Loucy (cell line): ENCODE measurements around the gene NFIX.
A peak's percentile ranks its signal among the peaks of the same experiment; 100 is the strongest.

Experiments
- H2AFZ ChIP-seq: fragments of 200-600 bp; sonication (generic); 2 replicates; pipeline ENCODE4 v1.6.0; 2016; ENCODE audit warnings: antibody characterized with exemption, mild to moderate bottlenecking, low read length, moderate library complexity
- H3F3A ChIP-seq: fragments of 200-600 bp; 2 replicates; pipeline ENCODE4 v1.6.0; 2016; ENCODE audit warnings: antibody characterized with exemption, low read depth, mild to moderate bottlenecking
- H3K27me3 ChIP-seq: fragments of 200-600 bp; sonication (generic); 2 replicates; pipeline ENCODE4 v1.6.1; 2014; ENCODE audit warnings: low read length, mild to moderate bottlenecking; ENCODE audit not compliant: insufficient read depth, poor library complexity, severe bottlenecking
- H3K36me3 ChIP-seq: fragments of 200-600 bp; sonication (generic); 2 replicates; pipeline ENCODE4 v1.6.1; 2016; ENCODE audit warnings: low read length; ENCODE audit not compliant: insufficient read depth
- H3K4me1 ChIP-seq: fragments of 200-600 bp; sonication (generic); 2 replicates; pipeline ENCODE4 v1.5.1; 2014; ENCODE audit warnings: low read length, mild to moderate bottlenecking; ENCODE audit not compliant: insufficient read depth, poor library complexity, severe bottlenecking
- H3K4me2 ChIP-seq: fragments of 200-600 bp; sonication (generic); 2 replicates; pipeline ENCODE4 v1.6.0; 2014; ENCODE audit warnings: antibody characterized with exemption, low read length, low read depth, mild to moderate bottlenecking; ENCODE audit not compliant: poor library complexity, severe bottlenecking
- H3K4me3 ChIP-seq: fragments of 200-600 bp; sonication (generic); 2 replicates; pipeline ENCODE4 v1.5.1; 2014; ENCODE audit warnings: low read length, mild to moderate bottlenecking, mixed read lengths; ENCODE audit not compliant: poor library complexity, severe bottlenecking
- H3K79me2 ChIP-seq: fragments of 200-600 bp; sonication (generic); 2 replicates; pipeline ENCODE4 v1.6.1; 2014; ENCODE audit warnings: low read length; ENCODE audit not compliant: insufficient read depth
- H3K9ac ChIP-seq: fragments of 200-600 bp; sonication (generic); 2 replicates; pipeline ENCODE4 v1.6.0; 2014; ENCODE audit warnings: mild to moderate bottlenecking, low read depth, low read length, moderate library complexity; ENCODE audit not compliant: poor library complexity, severe bottlenecking
- H3K9me2 ChIP-seq: fragments of 200-600 bp; sonication (generic); replicated peaks from 2 replicates; pipeline ENCODE4 v1.6.1; 2016; ENCODE audit warnings: low read depth, low read length, mixed read lengths
- H3K9me3 ChIP-seq: fragments of 200-600 bp; sonication (generic); 2 replicates; pipeline ENCODE4 v1.6.1; 2014; ENCODE audit warnings: mild to moderate bottlenecking, antibody characterized with exemption, low read length, low read depth; ENCODE audit not compliant: insufficient read depth
- H4K20me1 ChIP-seq: fragments of 200-600 bp; sonication (generic); 2 replicates; pipeline ENCODE4 v1.6.0; 2014; ENCODE audit warnings: antibody characterized with exemption, low read length, mild to moderate bottlenecking; ENCODE audit not compliant: insufficient read depth, poor library complexity, severe bottlenecking
- EZH2phosphoT487 ChIP-seq: fragments of 200-600 bp; IDR thresholded peaks from 2 replicates; pipeline ENCODE4 v1.6.1; 2018; ENCODE audit warnings: antibody characterized with exemption, mild to moderate bottlenecking, moderate library complexity, borderline replicate concordance
- TF ChIP-seq, protein P1 (sequence below): fragments of 200-600 bp; sonication (generic); conservative IDR thresholded peaks from 2 replicates; pipeline ENCODE4 v1.5.1; 2014; ENCODE audit warnings: mild to moderate bottlenecking, antibody characterized with exemption, low read length

NFIX gene

DNA sequence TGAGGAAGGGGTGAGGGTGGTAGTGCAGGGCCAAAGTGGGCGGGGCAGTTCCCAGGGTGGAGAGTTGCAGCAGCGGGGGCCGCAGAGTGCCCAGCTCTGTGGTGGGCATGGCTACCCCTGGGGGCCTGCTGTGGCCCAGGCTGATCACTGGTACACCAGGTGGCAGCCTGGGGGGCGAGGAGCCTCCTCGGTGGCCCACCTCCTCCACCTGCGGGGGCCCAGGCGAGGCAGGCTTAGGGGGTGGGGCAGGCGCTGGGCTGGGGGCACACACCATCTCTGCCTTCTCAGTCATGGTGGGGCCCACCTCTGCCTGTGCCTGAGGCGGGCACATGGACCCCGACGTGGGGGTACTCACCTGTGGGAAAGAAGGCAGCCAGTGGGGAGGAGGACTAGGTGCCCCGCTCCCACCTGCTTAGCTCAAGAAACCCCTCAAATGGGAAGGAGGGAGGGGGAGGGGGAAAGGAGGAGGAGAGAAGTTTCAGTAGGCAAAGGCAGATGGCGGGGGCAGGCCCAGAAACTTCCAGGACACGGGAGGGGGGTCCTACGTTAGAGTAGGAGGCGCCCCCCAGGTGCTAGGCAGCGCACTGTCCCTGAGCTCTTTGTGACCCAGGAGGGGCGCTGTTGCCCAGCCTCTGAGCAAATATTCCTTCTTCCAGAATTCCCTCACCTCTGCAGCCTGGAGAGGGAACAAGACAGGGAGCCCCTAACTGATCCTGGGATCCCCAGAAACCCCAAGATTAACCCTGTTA lies 105.7 kb downstream of the NFIX start:
- Histone ChIP-seq H3K9me2 (no peaks in the 10 kb centered on the region), H3K9ac (peak overlapping the region; percentile 100), H3K4me3 (peak overlapping the region; percentile 94), H2AFZ (no peak overlapping the region), H3K4me1 (peaks cover 23% of the 10 kb centered on the region), H3F3A (peaks cover 31% of the 10 kb centered on the region), H3K27me3 (peaks cover 39% of the 10 kb centered on the region), H3K36me3 (peaks cover 30% of the 10 kb centered on the region), H4K20me1 (peaks cover 59% of the 10 kb centered on the region), H3K79me2 (peaks cover 84% of the 10 kb centered on the region), H3K9me3 (no peaks in the 10 kb centered on the region), H3K4me2 (peak overlapping the region; percentile 93)
- TF ChIP-seq, protein P1, sequence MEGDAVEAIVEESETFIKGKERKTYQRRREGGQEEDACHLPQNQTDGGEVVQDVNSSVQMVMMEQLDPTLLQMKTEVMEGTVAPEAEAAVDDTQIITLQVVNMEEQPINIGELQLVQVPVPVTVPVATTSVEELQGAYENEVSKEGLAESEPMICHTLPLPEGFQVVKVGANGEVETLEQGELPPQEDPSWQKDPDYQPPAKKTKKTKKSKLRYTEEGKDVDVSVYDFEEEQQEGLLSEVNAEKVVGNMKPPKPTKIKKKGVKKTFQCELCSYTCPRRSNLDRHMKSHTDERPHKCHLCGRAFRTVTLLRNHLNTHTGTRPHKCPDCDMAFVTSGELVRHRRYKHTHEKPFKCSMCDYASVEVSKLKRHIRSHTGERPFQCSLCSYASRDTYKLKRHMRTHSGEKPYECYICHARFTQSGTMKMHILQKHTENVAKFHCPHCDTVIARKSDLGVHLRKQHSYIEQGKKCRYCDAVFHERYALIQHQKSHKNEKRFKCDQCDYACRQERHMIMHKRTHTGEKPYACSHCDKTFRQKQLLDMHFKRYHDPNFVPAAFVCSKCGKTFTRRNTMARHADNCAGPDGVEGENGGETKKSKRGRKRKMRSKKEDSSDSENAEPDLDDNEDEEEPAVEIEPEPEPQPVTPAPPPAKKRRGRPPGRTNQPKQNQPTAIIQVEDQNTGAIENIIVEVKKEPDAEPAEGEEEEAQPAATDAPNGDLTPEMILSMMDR: peak; percentile 84
- no peak for TF ChIP-seq EZH2phosphoT487

GRCh38 chr19:13101590-13102415 lies 106.5 kb downstream of the NFIX start:
- Histone ChIP-seq H3K79me2 (peaks cover 82% of the 10 kb centered on the region), H3K4me1 (peaks cover 20% of the 10 kb centered on the region), H3K27me3 (peaks cover 38% of the 10 kb centered on the region), H3F3A (peaks cover 32% of the 10 kb centered on the region), H3K9me3 (no peaks in the 10 kb centered on the region), H3K4me2 (peak overlapping the region; percentile 93), H3K9ac (peak overlapping the region; percentile 100), H2AFZ (no peak overlapping the region), H3K9me2 (no peaks in the 10 kb centered on the region), H4K20me1 (peaks cover 51% of the 10 kb centered on the region), H3K4me3 (peak overlapping the region; percentile 94), H3K36me3 (peaks cover 30% of the 10 kb centered on the region)
- TF ChIP-seq, protein P1: peak; percentile 30; the same call in 1 of the 2 replicates
- no peak for TF ChIP-seq EZH2phosphoT487

DNA sequence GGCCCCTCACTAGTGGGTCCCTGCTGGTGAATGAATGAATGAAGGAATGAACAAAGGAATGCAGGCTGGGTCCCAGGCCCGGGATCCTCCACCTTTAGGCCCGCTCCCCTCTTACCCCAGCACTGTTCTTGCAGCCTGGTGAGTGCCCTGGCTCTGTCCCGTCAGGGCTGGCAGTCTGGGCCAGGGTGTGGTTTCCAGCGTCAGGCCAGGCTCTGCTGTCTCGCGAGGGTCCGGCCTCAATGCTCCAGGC lies 107.1 kb downstream of the NFIX start:
- H3K4me3 ChIP-seq: peak overlapping the region; percentile 94
- H3K79me2 ChIP-seq: peaks cover 80% of the 10 kb centered on the region
- H4K20me1 ChIP-seq: peaks cover 46% of the 10 kb centered on the region
- TF ChIP-seq, protein P1: no peak
- no peak for TF ChIP-seq EZH2phosphoT487
- H3K9me2 ChIP-seq: no peaks in the 10 kb centered on the region
- no peaks in the 10 kb centered on the region for H3K9me3 ChIP-seq
- H3K9ac ChIP-seq: peak overlapping the region; percentile 100
- H3K36me3 ChIP-seq: peaks cover 30% of the 10 kb centered on the region
- peaks cover 32% of the 10 kb centered on the region for H3K27me3 ChIP-seq
- H3F3A ChIP-seq: peaks cover 28% of the 10 kb centered on the region
- peak overlapping the region; percentile 93 for H3K4me2 ChIP-seq
- H2AFZ ChIP-seq: no peak overlapping the region
- peaks cover 16% of the 10 kb centered on the region for H3K4me1 ChIP-seq
